GM19395 (cell line): Measurements from ENCODE around the gene DLST.

Experiments used
- ATAC-seq: cut with Tn5 transposase; IDR thresholded peaks from one replicate; pipeline ENCODE4 v1.9.1; 2021; ENCODE audit warnings: mild to moderate bottlenecking, moderate library complexity; ENCODE audit not compliant: unreplicated experiment

DLST gene

DNA sequence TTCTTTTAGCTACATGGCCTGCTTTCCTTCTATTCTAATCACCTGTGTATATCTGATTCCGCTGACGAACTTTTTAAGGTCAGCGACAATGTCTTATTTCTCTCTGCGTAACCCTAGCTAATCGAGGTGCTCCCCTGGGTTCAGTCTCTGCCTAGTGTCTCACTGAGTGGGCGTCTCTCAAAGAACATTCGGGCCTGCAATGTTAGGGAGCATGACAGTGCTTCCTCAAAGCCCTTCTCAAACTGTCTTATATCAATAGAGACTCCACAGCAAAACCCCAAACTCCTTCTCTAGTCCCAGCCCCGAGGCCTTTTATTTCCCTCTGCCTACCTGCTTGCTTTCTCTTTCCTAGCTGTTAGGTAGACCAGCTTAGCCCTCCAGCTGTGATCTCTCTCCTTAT, 55.0 kb downstream of the DLST start:
- ATAC-seq, result no peak

DNA sequence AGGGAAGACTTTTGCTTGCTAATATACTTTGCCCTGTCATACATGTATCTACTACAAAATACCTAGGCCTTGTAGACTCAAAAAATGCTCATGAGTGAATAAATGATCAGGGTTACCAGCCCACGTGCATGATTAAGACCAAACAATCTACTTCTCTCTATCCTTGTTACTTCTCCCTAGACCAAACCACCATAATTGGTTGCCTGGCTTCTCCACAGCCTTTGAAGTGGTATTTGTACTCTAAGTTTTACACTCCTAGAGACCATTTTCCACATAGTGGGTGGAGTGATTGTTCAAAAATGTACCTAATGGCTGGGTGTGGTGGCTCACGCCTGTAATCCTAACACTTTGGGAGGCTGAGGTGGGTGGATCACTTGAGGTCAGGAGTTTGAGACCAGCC, 55.5 kb downstream of the DLST start:
- no peak for ATAC-seq

DNA sequence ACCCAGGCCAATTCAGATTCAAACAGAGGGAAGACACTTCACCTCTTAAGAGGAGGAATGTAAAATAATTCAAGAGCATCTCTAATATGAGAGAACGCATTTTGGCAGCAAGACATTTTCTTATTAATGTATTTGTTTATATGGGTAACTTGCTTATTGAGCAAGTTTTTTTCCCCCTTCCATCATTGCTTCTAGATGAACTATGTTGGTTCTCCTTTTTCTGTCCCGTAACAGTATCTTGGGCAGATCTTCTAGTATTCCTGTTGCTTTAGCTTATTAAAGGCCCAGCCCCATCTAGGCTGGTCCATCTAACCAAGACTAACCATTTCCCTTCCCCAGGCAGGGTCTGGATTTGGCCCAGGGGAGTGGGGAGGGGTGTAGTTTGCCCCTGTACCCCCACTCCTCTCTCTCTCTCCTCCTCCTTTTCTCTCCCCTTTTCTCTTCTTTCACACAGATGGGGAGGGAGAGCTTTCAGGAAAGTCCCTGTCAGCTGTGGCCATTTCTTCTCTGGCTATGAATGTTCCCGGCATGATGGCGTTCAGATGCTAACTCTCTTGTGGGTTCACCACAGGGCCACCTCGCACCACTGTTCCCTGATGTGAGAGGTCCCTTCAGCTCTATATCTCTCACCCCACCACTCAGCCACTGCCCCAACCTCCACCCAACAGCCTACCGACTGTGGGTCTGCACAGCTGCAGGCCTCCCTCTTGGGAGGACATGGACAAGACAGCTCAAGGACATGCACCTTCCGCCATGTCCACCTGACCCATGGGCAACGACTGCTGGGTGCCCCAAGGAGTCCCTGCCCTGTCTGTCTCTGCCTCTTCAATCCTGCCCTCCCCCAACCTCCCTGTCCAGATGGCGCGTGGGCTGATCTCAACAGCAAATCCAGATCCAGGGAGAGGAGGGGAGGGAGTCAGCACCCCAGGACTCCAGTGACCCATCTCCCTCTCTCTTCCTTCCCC, 57.1 kb downstream of the DLST start:
- ATAC-seq, result no peak

DNA sequence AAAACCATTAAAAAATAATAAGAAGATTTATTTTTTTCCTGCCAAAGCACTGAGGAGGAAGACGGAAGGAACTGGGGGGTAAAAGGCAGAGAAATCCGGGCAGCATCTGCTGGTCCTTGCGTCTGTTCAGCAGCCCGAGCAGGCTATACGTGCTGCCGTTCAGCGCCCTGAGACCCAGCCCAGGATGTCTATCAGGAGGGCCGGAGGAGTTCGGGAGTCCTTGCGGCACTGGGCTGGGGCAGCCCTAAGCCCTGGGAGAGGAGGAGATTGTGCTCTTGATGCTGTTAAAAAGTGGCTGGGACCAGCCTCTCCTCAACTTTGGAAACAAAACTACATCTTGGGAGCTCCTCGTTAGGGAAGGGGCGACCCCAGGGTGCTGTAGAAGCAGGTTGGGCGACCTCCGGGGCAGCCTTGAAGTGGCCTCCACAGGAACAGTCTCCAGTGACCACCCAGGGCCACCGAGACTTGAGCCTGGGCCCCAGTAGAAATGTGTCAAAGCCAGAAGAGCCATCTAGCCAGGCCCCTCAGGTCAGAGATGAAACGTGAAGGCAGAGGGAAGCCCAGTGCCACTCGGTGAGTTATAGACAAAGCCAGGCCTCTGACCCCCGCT, 59.3 kb downstream of the DLST start:
- ATAC-seq, result no peak

DNA sequence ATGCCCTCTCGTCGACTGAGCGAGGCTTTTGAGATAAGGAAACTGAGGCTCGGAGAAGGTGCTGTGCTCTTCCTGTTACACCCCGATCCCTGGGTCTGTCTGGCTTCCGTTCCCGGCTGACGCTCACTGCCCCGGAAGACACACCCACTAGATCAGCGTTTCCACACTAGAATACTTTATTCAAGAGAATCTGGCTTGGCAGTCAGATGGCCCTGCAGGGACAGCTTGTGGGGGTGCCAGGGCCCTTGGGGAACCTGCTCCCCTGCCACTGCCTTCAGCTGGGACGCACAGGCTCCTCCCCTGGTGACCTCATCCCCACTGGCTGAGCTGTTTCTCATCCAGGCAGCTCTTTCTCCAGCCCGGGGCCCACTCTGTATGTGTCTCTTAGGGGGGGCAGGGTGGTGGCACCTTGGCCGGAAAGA, 60.0 kb downstream of the DLST start:
- ATAC-seq, result no peak

DNA sequence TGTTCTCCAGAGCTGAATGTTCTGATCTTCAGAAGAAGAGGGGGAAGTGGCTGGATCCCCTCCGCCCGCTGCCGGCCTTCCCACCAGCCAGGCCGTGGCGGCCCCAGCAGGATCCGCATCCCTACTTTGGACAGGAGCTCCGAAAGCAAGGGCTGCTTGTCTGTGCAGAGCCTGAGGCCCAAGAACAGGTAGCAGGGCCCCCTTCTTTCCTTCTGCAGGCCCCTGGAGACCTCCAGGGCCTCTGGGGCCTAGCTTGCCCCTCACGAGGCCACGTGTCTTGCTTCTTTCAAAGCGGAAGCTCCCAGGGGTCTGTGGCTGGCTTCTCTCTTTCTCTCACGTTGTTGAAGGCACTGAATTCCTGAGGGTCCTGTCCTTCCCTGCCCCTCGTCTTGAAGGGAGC, 60.5 kb downstream of the DLST start:
- no peak for ATAC-seq

DNA sequence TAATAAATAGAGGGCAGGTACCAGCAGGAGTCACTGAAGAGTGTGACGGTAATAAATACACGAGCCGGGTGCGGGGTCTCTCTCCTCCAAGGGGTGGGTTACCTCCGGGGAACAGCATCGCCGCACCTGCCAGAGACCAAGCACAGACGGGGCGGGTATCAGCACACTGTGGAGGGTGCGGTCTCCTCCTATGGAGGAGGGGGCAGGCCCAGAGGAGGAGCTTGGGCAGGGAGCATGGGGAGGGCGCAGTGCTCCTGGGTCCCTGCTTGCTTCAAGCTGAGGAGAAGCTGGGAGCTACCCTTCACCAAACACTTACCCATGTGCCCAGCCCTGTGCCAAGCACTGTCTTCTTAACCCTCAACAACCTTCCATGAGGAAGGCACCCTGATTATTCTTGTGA, 60.9 kb downstream of the DLST start:
- no peak for ATAC-seq

DNA sequence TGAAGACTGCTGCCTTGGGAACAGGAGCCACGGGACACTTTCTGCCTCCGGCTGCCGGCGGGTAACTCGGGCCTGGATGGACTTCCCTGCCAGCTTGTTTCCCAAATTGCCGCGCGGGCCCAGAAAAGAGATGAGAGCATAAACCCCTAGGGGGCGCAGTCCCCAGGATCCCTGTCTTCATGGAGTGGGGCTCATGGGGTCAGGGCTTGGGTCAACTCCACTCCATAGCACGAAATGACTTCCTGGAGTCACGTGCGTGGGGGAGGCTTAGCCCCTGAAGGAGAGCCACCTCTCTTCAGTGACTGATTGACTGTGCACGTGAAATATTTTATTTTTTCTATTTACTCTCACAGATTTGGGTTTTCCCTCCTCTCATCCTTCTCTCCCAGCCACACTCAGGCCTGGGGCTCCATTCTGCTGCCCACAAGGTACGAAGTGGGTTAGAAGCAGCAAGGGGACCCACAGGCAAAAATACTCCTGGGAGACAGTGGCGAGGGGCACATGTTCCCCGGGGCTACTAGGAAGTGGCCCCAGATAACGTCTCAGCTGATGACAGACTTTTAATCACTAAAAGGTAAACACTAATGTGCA, 63.6 kb downstream of the DLST start:
- ATAC-seq, result no peak

DNA sequence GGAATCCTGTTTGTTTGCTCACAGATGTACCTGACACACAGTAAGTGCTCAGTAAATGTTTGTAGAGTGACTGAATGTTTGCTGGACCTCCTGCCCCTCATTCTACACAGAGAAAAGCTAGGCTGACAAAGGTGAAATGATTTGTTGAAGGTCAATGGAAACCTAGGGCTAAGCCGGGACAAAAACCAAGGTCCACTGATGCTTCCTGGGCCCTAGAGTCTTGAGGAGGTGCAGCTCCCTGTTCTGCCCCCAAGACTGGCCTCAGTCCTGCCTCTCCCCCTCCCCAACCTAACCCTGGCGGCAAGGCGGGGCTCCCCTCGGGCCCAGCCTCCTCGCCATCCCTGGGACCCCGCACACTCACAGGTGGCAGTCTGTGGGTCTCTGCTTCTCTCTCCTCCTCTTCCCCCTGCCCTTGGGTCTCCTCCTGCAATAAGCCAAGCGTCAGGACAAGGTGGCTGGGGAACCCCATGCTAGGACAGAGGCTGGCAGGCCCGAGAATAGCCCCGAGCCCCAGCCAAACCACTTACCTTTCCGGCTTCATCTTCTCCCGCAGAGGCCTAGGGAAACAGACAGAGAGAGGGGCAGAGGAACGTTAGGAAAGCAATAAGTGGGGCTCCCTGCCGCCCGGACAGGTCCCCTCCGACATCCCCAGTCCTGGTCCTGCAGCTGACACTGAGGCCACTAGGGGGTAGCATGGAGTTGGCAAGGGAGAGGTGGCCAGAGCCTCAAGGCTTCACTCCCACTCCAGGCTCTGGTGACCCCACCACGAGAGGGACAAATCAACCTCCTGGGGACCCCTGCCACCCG, 64.3 kb downstream of the DLST start:
- ATAC-seq, result no peak

DNA sequence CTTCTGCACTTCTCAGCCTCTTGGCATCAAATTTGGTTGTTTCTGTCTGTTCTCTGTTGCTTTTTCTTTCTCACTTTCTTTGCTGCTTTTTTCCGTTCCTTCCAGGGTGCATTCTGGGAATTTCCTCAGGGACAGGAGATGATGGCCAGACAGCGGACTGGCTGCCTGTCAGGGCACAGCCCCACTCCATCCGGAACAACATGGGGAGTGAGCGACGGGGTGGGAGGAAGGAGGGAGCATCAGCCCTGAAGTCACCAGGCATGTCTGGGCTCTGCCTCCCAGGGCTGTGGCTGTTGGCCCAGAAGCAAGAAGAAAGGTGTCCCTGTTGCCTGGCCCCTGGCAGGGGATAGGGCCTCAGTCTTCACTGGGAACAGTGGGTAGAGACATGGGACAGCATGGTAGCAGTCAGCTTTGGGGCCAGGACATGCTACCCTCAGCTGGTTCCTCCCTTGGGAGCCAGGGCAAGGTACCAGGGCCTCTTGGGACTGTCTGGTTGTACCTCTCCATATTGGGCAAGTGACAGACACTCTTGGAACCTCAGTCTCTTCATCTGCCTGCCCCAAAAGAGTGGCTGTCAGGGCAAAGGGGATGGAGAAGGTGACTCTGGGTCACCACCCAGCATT, 65.1 kb downstream of the DLST start:
- no peak for ATAC-seq

DNA sequence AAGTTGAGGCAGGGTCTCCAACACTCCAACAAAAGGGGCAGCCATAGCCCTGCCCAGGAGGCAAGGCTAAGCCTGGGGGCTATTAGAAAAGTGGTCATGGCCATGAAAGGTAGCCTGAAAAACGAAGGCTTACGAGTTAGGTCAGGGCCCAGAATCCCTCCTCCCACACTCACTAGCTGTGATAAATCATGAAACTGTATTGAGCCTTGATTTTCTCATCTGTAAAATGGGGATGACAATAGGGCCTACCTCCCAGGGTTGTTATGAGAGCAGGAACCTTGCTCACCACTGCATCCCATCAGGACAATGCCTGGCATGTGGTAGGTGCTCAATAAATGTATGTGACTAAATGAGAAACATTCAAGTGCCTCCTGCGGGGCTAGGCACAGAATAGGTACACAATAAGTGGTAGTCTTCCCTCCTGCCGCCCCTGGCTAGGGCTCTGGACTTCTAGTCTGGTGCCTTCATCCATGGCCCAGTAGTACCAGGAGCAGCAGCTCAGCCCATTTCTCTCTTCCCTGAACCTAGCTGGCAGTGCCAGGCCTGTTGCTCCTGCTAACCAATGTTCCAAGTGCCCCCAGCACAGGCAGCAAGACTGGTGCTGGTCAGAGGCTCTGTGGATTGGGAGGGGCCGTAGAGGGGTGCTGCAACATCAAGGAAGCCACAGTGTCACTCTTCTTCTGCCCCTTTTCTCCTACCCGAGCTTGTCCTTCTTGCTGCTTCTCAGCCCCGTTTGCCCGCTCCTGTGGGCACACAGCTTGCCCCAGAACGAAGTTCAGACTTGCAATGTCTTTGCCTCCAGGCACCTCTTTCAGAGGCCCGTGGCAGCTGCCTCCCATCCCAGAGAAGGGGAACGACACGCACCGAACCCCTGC, 65.9 kb downstream of the DLST start:
- ATAC-seq, result no peak

DNA sequence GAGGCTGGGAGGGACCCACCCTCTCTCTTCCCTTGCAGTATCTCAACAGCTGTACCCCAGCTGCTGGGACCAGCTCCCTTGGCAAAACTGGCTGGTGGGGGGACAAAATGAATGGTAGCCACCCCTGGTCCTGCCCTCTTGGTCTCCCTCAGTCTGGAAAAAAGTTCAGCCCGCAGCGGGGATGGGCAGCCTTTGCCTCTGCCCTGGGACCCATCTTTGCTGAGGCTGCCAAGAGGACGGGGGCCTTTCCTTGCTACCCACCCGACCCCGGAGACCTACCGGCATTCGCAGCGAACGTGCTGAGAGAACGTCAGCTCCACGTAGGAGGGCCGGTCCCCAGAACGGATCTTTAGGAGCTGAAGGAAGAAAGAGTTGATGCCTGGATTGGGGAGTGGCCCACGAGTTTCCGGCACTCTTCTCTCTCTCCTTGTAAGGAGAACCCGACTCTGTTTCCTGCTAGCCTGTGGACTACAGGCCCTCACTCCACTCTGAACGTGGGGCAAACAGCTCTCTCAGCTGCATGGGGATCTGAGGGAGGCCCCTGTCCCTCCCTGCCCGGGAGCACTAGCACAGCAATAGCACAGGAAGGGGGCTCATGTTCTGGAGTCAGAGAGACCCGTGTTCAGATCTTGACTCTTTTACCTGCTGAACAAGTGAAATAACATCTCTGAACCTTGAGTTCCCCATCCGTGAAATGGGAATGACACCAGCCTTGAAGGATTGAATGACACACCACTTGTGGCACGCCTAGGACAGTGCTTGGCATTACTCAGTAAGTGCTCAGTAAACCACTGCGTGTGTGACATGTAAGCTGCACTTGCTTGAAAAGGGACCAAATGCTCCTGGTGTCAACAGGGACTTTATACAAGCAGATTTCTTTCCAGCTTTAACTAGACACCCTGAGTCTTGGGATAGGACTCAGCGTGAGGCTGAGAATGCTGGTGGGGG, 66.8 kb downstream of the DLST start:
- no peak for ATAC-seq

DNA sequence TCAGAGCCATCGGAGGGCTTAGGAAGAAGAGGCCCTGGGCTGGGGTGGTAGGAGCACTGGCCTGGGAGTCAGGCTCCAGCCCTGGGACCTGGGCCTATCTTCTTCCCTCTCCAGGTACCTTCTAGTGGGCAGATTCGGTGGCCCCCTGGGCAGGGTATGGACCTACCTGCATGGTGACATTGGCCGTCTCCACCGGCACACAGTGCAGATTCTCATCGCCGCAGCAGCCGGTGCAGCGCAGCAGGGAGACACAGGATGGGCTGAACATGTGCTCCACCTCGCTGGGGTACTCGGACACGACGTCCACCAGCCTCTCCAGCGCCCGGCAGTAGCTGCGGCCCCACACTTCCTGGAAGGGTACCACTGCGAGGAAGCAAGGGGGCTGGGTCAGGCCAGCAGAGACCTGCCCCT, 67.5 kb downstream of the DLST start:
- ATAC-seq, result no peak

DNA sequence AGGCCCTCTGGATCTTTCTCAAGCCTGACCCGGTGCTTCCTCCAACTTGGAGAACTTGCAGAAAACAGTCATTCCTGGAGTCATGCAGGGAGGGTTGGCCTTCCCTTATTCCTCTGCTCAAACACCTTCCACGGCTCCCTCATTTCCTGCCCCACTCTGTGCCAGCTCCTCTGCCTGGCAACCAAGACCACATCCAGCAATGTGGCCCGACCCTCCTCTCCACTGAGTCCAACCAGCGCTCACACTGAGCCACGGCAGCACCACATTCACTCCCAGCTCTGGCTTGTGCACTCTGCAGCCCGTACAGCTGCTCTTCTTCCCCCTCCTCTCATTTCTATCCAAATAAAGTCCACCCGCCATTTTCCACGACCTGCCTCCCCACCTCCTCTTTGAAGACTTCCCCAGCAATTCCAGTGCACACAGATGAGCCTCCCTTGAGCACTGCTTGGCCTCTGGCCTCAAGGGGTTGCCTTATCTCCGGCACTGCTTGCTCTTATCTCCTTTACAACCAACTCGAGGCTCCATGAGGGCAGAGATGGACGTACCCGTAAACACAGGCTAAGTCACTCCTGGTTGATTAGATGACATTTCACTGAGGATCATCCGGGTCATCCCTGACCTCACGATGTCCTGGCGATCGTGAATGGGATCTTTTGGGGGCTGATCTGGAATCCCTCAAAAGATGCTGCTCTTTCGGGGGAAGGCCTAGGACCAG, 68.3 kb downstream of the DLST start:
- no peak for ATAC-seq

DNA sequence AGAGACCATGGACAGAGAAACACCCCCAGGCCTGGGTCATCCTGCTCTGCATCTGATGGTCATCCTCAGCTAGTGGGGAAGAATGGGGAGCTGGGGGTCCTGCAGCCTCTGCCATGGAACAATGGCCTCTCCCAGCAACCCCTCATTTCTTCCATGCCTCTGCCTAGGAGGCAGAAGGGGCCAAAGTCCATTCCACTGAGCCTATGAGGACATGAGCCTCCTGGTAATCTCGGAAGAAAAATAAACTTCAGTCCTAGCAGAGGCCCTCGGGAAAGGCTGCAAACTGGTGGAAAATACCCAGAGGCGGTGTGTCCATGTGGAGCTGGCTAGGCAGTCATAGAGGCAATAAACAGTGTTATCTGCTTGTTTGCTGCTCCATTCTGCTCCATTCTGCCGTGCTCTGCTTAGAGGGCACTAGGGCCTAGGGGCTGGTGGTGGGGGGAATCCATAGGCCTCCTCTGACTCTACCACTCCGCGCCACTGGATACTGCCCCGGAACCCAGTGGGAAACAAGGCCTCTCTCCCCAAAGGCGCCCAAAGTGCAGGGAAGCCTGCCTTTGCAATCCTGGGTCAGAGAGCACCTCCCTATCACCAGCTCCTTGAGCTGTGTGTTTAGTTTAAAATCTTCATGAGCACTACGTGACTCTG, 69.2 kb downstream of the DLST start:
- ATAC-seq, result no peak

DNA sequence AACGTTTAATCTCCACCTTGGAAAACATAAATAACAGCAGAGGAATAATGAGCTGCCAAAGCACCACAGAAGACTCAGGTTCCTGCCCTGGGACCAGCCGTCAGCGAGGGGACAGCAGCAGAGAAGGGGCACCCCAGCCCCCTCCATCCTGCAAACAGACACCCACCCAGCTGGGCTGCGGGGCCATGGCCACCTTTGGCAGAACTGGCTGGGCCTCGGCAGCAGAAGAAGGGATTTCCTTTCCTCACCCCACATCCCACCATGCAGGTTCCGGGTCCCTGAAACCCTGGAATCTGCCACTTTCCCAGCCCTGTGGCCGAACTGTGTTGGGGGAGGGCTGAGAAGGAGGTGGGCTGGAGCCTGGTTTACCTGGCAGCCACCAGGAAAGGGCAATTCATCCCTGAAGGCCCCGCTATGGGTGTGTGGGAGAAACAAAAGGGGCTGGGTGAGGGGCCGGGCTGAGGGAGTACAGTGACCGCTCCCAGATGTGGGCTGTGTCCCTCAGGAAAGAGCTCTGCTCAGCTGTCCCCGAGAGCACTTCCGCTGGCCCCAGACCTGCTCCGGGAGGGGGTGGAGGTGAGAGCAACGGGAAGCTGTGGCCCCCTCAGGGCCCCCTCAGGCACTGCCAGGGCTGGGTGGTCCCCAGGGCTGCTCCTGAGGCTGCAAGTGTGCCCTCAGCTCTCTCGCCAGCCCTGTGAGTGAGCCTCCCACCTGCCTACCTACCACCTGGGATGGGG, 69.9 kb downstream of the DLST start:
- ATAC-seq, result no peak

DNA sequence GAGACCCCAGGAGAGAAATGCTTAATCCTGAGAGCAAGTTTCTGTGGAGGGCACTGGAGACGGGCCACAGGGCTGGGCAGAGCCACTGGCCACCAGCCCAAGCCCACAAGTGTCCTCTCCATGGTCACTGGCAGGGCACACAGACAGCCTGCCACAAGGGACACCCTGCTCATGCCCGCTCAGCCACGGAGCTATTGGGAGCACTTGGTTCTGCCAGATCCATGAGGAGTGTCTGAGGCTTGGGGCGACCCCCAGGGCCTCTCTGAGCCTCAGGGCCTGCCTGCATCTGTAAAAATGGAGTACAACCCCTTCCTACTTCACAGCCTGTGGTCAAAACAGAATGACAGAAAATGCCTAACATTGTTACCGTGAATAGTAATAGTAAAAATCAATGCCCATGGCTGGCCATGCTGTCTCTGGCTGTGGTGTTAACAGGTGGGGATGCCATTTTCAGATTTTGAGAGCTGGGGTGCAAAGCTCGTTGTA, 70.5 kb downstream of the DLST start:
- no peak for ATAC-seq
